PC-3 (cell line): Measurements from ENCODE around the gene PLEKHA1. TPM values are rescaled to one million over a fixed set of nuclear protein-coding genes. Genes with fewer than 3 reads are reported as not detected.
A peak's percentile ranks its signal among the peaks of the same experiment; 100 is the strongest.

Experiments
- ATAC-seq: fragments of 200-7000 bp; cut with Tn5 transposase; 2 replicates; pipeline ENCODE4 v1.9.1; 2020; ENCODE audit warnings: mild to moderate bottlenecking, moderate library complexity
- BruUV-seq: library from RNA; stranded (reverse); fragments of 400-500 nt; replicated peaks from 2 replicates; lab custom pipeline; 2021; lab: Mats Ljungman, UMichigan
- CTCF ChIA-PET: fragments of 300-600 bp; sonication (Branson Sonifier 250); formaldehyde crosslinking; loops from one replicate; lab custom pipeline; 2022; ENCODE audit warnings: antibody characterized with exemption; lab: Charles Lee
- POLR2A ChIA-PET: fragments of 300-600 bp; sonication (Branson Sonifier 250); formaldehyde crosslinking; loops from one replicate; lab custom pipeline; 2022; ENCODE audit warnings: antibody characterized with exemption; ENCODE audit not compliant: unreplicated experiment; lab: Charles Lee
- DNase-seq: peaks from one replicate; pipeline ENCODE4 v3.0.0-alpha.2; 2015
- H2AFZ ChIP-seq: fragments of 300-600 bp; sonication (generic); 2 replicates; pipeline ENCODE4 v1.6.0; 2016; ENCODE audit warnings: antibody characterized with exemption, low read length
- H3F3A ChIP-seq: fragments of 300-600 bp; sonication (generic); one replicate; pipeline ENCODE4 v1.6.0; 2017; ENCODE audit warnings: antibody characterized with exemption, low read length, control low read depth, mild to moderate bottlenecking; ENCODE audit not compliant: unreplicated experiment
- H3K27ac ChIP-seq: fragments of 300-600 bp; sonication (generic); 2 replicates; pipeline ENCODE4 v1.5.1; 2016; ENCODE audit warnings: mild to moderate bottlenecking, low read length
- H3K27me3 ChIP-seq: fragments of 300-600 bp; sonication (generic); 2 replicates; pipeline ENCODE4 v1.6.1; 2016; ENCODE audit warnings: low read length, mixed read lengths
- H3K36me3 ChIP-seq: fragments of 300-600 bp; sonication (generic); 2 replicates; pipeline ENCODE4 v1.6.1; 2016; ENCODE audit warnings: low read depth, mixed run types, low read length, mixed read lengths
- H3K4me1 ChIP-seq: fragments of 300-600 bp; sonication (generic); 2 replicates; pipeline ENCODE4 v1.5.1; 2016; ENCODE audit warnings: low read length; ENCODE audit not compliant: insufficient read depth
- H3K4me2 ChIP-seq: fragments of 300-600 bp; sonication (generic); 2 replicates; pipeline ENCODE4 v1.6.0; 2016; ENCODE audit warnings: low read length
- H3K4me3 ChIP-seq: fragments of 300-600 bp; sonication (generic); 2 replicates; pipeline ENCODE4 v1.5.1; 2016; ENCODE audit warnings: mild to moderate bottlenecking, low read length, mixed read lengths
- H3K79me2 ChIP-seq: fragments of 300-600 bp; sonication (generic); 2 replicates; pipeline ENCODE4 v1.6.1; 2017; ENCODE audit warnings: low read length, mixed read lengths
- H3K9ac ChIP-seq: fragments of 300-600 bp; sonication (generic); 2 replicates; pipeline ENCODE4 v1.6.0; 2016; ENCODE audit warnings: mild to moderate bottlenecking, low read length
- H3K9me2 ChIP-seq: fragments of 300-600 bp; sonication (generic); replicated peaks from 2 replicates; pipeline ENCODE4 v1.6.1; 2016; ENCODE audit warnings: mixed run types, low read length, mixed read lengths
- H3K9me3 ChIP-seq: fragments of 300-600 bp; sonication (generic); 2 replicates; pipeline ENCODE4 v1.6.1; 2016; ENCODE audit warnings: low read length, mixed read lengths
- H4K20me1 ChIP-seq: fragments of 300-600 bp; sonication (generic); 2 replicates; pipeline ENCODE4 v1.6.1; 2016; ENCODE audit warnings: low read length, mixed read lengths
- CTCF ChIP-seq: fragments of 300-600 bp; sonication (generic); conservative IDR thresholded peaks from 2 replicates; pipeline ENCODE4 v1.5.1; 2017; ENCODE audit warnings: antibody characterized with exemption, low read depth, mild to moderate bottlenecking, low read length
- EZH2 ChIP-seq: fragments of 300-600 bp; sonication (generic); IDR thresholded peaks from one replicate; pipeline ENCODE4 v1.6.1; 2017; ENCODE audit warnings: antibody characterized with exemption, mild to moderate bottlenecking, low read length; ENCODE audit not compliant: unreplicated experiment
- EZH2phosphoT487 ChIP-seq: fragments of 300-600 bp; sonication (generic); IDR thresholded peaks from 2 replicates; pipeline ENCODE4 v1.6.1; 2018; ENCODE audit warnings: mild to moderate bottlenecking, antibody characterized with exemption, low read length, borderline replicate concordance
- intact Hi-C: fragments of 100-400 bp; cut with micrococcal nuclease; formaldehyde crosslinking; loops from 2 replicates; pipeline ENCODE4 v1.9.0; 2023
- total RNA-seq: library from RNA; depleted of rRNA; stranded (reverse); fragments of >200 nt; gene quantifications from 2 replicates; pipeline ENCODE4 v1.2.3, GENCODE V29; 2014

The PLEKHA1 gene
- total RNA-seq, 1 experiment from 2014 or later: 5.2 TPM

- POLR2A ChIA-PET: no interaction called here
- intact Hi-C loops: no loop called here
- H2AFZ ChIP-seq: no peak overlapping the region
These were observed 6.2 kb downstream of the PLEKHA1 start for GRCh38 chr10:122380703-122381102.

GRCh38 chr10:122381680-122382079, 7.2 kb downstream of the PLEKHA1 start:
- peaks cover 14% of the 10 kb centered on the region; the same call in 1 of the 2 replicates for H3K4me1 ChIP-seq
- no peak overlapping the region for H2AFZ ChIP-seq
- ChIA-PET CTCF (no interaction called here), POLR2A (no interaction called here)
- H3K9me2 ChIP-seq: no peaks in the 10 kb centered on the region
- H3K9me3 ChIP-seq: no peaks in the 10 kb centered on the region
- no TSS peak for BruUV-seq
- DNase-seq (no peak), ATAC-seq (no peak)
- H3K9ac ChIP-seq: no peak overlapping the region
- no peak overlapping the region for H3K4me2 ChIP-seq
- no peaks in the 10 kb centered on the region for H4K20me1 ChIP-seq
- no peak overlapping the region for H3K4me3 ChIP-seq
- TF ChIP-seq EZH2 (no peak), CTCF (no peak), EZH2phosphoT487 (no peak)
- no peaks in the 10 kb centered on the region for H3K36me3 ChIP-seq
- intact Hi-C loops: no loop called here
- H3K27ac ChIP-seq: no peak overlapping the region
- peaks cover 31% of the 10 kb centered on the region for H3K79me2 ChIP-seq
- no peaks in the 10 kb centered on the region for H3K27me3 ChIP-seq
- H3F3A ChIP-seq: no peaks in the 10 kb centered on the region

More at GRCh38 chr10:122380703-122381102, 6.2 kb downstream of the PLEKHA1 start:
- Histone ChIP-seq H3K9me3 (no peaks in the 10 kb centered on the region), H3K9me2 (no peaks in the 10 kb centered on the region), H3K4me3 (no peak overlapping the region), H3K4me2 (no peak overlapping the region), H3K79me2 (peaks cover 35% of the 10 kb centered on the region), H3K27me3 (no peaks in the 10 kb centered on the region), H3K4me1 (peaks cover 12% of the 10 kb centered on the region; the same call in 1 of the 2 replicates), H3K27ac (no peak overlapping the region), H3F3A (no peaks in the 10 kb centered on the region), H4K20me1 (no peaks in the 10 kb centered on the region), H3K36me3 (no peaks in the 10 kb centered on the region), H3K9ac (no peak overlapping the region)
- no peak for DNase-seq
- no peak for ATAC-seq
- CTCF ChIA-PET: no interaction called here
- TF ChIP-seq EZH2 (no peak), EZH2phosphoT487 (no peak), CTCF (no peak)
- BruUV-seq: no TSS peak

GRCh38 chr10:122386514-122386913, 12.0 kb downstream of the PLEKHA1 start:
- Histone ChIP-seq H3K27ac (no peak overlapping the region), H3F3A (no peaks in the 10 kb centered on the region), H3K4me1 (peaks cover 12% of the 10 kb centered on the region; the same call in 1 of the 2 replicates), H2AFZ (no peak overlapping the region), H3K9me2 (no peaks in the 10 kb centered on the region), H3K4me2 (0 out of 2 replicates have a peak overlapping the region, but pooled peaks have one; percentile 35), H3K9ac (no peak overlapping the region), H3K4me3 (no peak overlapping the region), H3K79me2 (peaks cover 23% of the 10 kb centered on the region), H3K9me3 (no peaks in the 10 kb centered on the region), H4K20me1 (no peaks in the 10 kb centered on the region), H3K36me3 (no peaks in the 10 kb centered on the region), H3K27me3 (no peaks in the 10 kb centered on the region)
- DNase-seq (no peak), ATAC-seq (no peak)
- BruUV-seq: no TSS peak
- intact Hi-C loops: loop anchor here (5.0 kb wide), 1 partner anchor 41 kb away; no protein-coding TSS in a partner anchor
- ChIA-PET CTCF (no interaction called here), POLR2A (no interaction called here)
- no peak for TF ChIP-seq EZH2
- TF ChIP-seq EZH2phosphoT487: no peak
